Thymus (tissue), 11 donors: Measurements from ENCODE around the gene OR10A3. TPM values are rescaled to one million over a fixed set of nuclear protein-coding genes. Genes with fewer than 3 reads are reported as not detected.

Source experiments
- DNase-seq, 9 donors: peaks; one replicate each; pipeline ENCODE4 v3.0.0-alpha.2; 2013; ENCODE audit warnings: low spot score in 9 of 9, low read depth in 6 of 9, missing footprints in 1 of 9
- H3K27ac ChIP-seq, 2 donors: one replicate each; pipeline ENCODE4 v1.5.1; 2013; ENCODE audit warnings: control low read depth in 1 of 2, low read depth in 1 of 2, low read length in 1 of 2, mild to moderate bottlenecking in 1 of 2, moderate library complexity in 1 of 2
- H3K27me3 ChIP-seq, 2 donors: one replicate each; pipeline ENCODE4 v1.5.1; 2013; ENCODE audit warnings: low read length in 1 of 2; ENCODE audit not compliant: control insufficient read depth in 2 of 2, insufficient read depth in 1 of 2
- H3K36me3 ChIP-seq, 2 donors: one replicate each; pipeline ENCODE4 v1.5.1; 2013; ENCODE audit warnings: low read length in 1 of 2, mild to moderate bottlenecking in 1 of 2, moderate library complexity in 1 of 2; ENCODE audit not compliant: control insufficient read depth in 2 of 2, insufficient read depth in 2 of 2
- H3K4me1 ChIP-seq, 2 donors: one replicate each; pipeline ENCODE4 v1.5.1; 2013; ENCODE audit warnings: low read length in 2 of 2; ENCODE audit not compliant: control insufficient read depth in 2 of 2, insufficient read depth in 2 of 2
- H3K4me3 ChIP-seq, 2 donors: one replicate each; pipeline ENCODE4 v1.5.1; 2013; ENCODE audit warnings: low read length in 2 of 2, control low read depth in 1 of 2, mild to moderate bottlenecking in 1 of 2
- H3K9me3 ChIP-seq, 2 donors: one replicate each; pipeline ENCODE4 v1.5.1; 2013; ENCODE audit warnings: low read length in 1 of 2, mild to moderate bottlenecking in 1 of 2; ENCODE audit not compliant: control insufficient read depth in 2 of 2, insufficient read depth in 1 of 2
- WGBS: extraction: QIAGEN DNeasy Blood & Tissue Kit; methylation state at CpG from one replicate; pipeline ENCODE4 v1.1.7; 2013; 5-methylcytosine and 5-hydroxymethylcytosine counted together
- polyA plus RNA-seq: library from polyadenylated mRNA; stranded (reverse); fragments of 200-250 nt; gene quantifications from one replicate; pipeline ENCODE4 v1.2.3, GENCODE V29; 2013
- total RNA-seq: library from RNA; stranded (reverse); fragments of 120-200 nt; gene quantifications from one replicate; pipeline ENCODE4 v1.2.4, GENCODE V29; 2013
- donor health status: healthy.

Gene OR10A3
- total and polyA plus RNA-seq, 2 donors, result not detected

DNA sequence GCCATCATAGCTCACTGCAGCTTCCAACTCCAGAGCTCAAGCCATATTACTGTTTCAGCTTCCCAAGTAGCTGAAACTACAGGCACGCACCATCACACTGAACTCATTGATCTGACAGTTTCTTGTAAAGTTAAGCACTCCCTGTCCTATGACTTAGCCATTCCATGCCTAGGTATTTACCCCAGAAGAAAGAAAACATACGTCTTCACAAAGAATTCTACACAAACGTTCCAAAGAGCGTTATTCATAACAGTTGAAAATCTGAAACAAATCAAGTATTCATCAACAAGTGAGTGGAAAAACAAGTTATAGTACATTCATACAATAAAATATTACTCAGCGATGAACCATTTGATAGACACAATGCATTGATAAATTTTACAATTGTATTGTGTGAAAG, 31.5 kb upstream of the OR10A3 start:
- no peak overlapping the region for H3K4me3 ChIP-seq
- no peaks in the 10 kb centered on the region for H3K27me3 ChIP-seq
- 96% methylated on average over 5 of the region's 5 CpGs for WGBS
- no peaks in the 10 kb centered on the region for H3K9me3 ChIP-seq
- no peaks in the 10 kb centered on the region for H3K36me3 ChIP-seq
- H3K4me1 ChIP-seq, result no peaks in the 10 kb centered on the region
- DNase-seq, result no peak
- H3K27ac ChIP-seq, result no peak overlapping the region

DNA sequence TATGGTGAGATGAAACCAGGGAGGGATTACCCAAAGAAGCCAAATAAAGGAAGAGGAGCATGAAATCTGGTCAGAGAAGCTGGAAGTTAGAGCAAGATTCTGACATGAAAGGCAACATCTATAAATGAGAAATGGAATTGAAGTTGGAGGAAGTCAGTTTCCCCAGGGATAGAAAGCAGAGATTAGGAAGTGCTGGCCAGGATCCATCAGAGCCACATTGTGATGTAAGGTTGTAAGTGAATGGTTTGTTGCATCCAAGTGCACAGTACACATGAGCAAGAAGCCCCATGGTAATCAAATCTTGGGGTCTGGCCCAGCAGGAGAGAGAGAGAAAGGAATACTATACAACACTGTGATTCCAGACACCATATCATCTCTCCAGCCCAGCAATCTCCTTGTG, 30.3 kb upstream of the OR10A3 start:
- Histone ChIP-seq H3K4me1 (no peaks in the 10 kb centered on the region), H3K36me3 (no peaks in the 10 kb centered on the region), H3K27ac (no peak overlapping the region), H3K27me3 (no peaks in the 10 kb centered on the region), H3K4me3 (no peak overlapping the region), H3K9me3 (no peaks in the 10 kb centered on the region)
- DNase-seq, result no peak

DNA sequence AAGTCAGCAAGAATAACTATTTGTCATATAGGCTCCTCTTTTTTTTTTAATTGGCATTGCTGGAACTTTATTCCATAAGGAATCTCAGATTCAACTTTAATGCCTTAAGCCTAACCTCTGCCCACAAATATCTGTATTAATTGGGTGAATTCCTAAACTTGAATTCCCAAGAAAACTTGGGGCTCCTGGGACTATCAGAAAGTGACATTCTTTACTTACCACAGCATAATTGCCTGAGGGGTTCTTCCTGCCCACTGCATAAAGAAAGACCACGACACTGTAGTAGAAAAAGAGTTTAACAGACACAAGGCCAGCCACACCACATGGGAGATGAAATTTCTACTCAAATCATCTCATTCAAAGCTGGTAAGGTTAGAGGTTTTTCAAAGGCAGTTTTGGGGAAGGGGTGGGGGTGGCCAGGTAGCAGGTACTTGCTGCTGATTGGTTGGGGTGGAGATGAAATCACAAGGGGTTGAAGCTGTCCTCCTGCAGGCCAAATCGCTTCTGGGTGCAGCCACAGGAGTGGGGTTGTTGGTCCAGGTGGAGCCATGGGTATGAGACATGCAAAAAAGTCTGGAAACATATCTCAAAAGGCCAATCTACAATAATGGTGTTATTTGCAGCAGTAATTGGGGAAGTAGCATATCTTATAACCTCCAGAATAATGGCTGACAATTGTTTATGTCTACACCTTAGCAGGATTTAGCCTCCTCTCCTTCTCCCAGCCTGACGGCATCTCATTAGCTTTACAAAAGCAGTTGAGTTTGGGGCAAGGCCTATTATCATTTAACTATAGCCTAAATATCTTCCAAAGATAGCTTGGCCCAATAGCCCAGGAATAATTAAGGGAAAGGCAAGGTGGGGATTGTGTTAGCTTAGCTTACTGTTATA, 28.5 kb upstream of the OR10A3 start:
- DNase-seq, result no peak
- no peak overlapping the region for H3K27ac ChIP-seq
- H3K4me1 ChIP-seq, result no peaks in the 10 kb centered on the region
- WGBS, result 67% methylated on average over 3 of the region's 3 CpGs
- H3K27me3 ChIP-seq, result no peaks in the 10 kb centered on the region
- no peak overlapping the region for H3K4me3 ChIP-seq
- no peaks in the 10 kb centered on the region for H3K9me3 ChIP-seq
- no peaks in the 10 kb centered on the region for H3K36me3 ChIP-seq

DNA sequence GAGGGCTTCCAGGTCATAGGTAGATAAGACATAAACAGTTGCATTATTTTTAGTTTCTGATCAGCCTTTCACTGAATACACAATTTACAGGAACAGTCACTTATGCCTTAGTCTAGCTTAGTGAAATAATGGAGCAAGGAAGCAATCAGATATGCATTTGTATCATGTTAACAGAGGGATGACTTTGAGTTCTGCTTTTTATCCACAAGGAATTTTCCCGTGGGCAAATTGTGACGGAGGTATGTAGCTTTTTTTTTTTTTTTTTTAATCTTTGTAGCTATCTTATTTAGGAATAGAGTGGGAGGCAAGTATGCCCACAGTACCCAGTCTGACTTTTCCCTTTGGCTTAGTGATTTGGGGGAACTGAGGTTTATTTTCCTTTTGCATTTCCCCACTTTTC, 27.2 kb upstream of the OR10A3 start:
- H3K27me3 ChIP-seq, result no peaks in the 10 kb centered on the region
- no peak overlapping the region for H3K27ac ChIP-seq
- H3K36me3 ChIP-seq, result no peaks in the 10 kb centered on the region
- no peaks in the 10 kb centered on the region for H3K4me1 ChIP-seq
- no peak for DNase-seq
- no peaks in the 10 kb centered on the region for H3K9me3 ChIP-seq
- WGBS, result 90% methylated on average over 2 of the region's 2 CpGs
- no peak overlapping the region for H3K4me3 ChIP-seq

DNA sequence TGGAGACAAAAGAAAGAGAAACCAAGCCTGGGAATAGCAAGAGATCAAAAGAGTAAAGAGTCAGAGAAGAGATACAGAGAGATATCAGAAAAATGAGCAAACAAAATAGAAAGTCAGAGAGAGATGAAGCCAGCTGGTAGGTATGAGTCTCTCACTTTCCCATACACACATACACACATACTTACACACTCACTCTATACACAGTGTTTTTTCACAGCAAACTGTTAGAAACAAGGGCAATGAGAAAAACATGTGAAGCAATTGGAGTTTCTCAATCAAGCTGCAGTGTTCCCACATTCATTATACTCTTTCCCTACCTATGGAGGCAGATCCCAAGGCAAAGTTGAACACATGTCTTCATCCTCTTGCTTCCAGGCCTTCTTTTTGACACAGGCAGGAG, 26.3 kb upstream of the OR10A3 start:
- DNase-seq, result no peak
- no peak overlapping the region for H3K27ac ChIP-seq
- no peaks in the 10 kb centered on the region for H3K4me1 ChIP-seq
- H3K36me3 ChIP-seq, result no peaks in the 10 kb centered on the region
- H3K27me3 ChIP-seq, result no peaks in the 10 kb centered on the region
- no peaks in the 10 kb centered on the region for H3K9me3 ChIP-seq
- H3K4me3 ChIP-seq, result no peak overlapping the region

DNA sequence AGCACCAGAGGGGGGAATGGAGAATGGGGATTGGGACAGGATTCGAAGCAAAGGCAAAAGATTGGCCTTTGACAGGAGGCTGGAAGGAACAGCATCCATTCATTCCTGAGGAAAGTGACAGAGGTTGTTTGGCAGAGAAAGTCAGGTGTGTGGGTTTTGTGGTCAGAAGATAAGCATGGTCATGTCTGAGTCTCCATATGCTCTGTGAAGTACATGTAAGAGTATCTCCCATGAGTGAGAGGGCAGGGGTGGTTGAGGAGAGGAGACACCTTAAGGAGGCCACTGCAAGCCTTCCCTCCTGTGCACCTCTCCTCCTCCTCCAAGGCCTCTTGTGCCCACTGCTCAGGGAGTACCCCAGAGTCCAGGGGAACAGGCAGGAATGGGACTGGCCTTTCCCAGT, 25.6 kb upstream of the OR10A3 start:
- H3K4me3 ChIP-seq, result no peak overlapping the region
- WGBS, result 81% methylated on average over 1 of the region's 1 CpG
- no peaks in the 10 kb centered on the region for H3K4me1 ChIP-seq
- DNase-seq, result no peak
- no peaks in the 10 kb centered on the region for H3K9me3 ChIP-seq
- no peaks in the 10 kb centered on the region for H3K27me3 ChIP-seq
- no peak overlapping the region for H3K27ac ChIP-seq
- H3K36me3 ChIP-seq, result no peaks in the 10 kb centered on the region

DNA sequence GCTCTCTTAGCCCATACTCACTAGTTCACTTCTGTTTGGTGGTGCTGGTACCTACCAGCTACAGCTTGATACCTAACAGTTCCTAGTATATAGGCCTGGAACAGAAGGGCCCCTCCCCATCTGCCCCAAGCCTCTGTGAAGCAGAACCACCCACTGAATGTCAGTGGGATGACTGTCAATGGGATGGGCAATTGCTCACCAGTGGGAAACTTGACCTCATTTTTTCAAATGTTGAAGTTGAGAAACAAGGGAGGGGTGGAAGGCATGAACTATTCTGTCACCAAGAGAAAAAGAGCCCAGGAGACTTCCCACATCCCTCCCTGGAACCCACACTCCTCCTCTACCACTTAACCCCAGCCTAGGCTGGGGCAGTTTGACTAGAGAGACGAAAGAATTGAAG, 23.9 kb upstream of the OR10A3 start, which contains the start of gene NLRP10:
TSS of gene NLRP10 (minus strand) at position 62 of the 400 bp plus-strand sequence. CDS start 1,952 bp downstream, outside the sequence.
- Histone ChIP-seq H3K4me3 (no peak within 1 kb of the TSS), H3K9me3 (no peaks in the 10 kb centered on the region), H3K4me1 (no peaks in the 10 kb centered on the region), H3K27ac (no peak within 1 kb of the TSS), H3K36me3 (no peaks in the 10 kb centered on the region), H3K27me3 (no peaks in the 10 kb centered on the region)
- DNase-seq, result no peak
- WGBS, result 90% methylated on average over 1 of the region's 1 CpG

DNA sequence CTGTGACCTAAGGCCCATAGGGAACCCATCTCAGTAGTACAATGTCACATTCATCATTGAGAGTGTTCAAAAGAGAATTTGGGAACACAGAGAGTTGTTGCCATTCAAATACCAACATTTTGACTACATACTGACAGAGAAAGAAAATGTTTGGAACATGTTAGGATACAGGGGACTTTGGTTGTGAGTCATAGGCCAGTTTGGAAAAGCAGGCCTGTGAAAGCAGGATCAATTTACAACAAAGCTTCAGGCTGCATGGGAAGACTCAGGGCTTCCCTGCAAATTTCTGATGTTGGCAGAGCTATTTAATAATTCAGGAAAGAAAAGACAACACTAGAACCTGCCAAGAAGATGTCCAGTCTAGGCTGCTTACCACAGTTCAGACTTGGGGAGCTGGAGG, 23.4 kb upstream of the OR10A3 start:
- H3K4me1 ChIP-seq, result no peaks in the 10 kb centered on the region
- H3K27ac ChIP-seq, result no peak overlapping the region
- no peak for DNase-seq
- no peaks in the 10 kb centered on the region for H3K36me3 ChIP-seq
- no peaks in the 10 kb centered on the region for H3K27me3 ChIP-seq
- H3K4me3 ChIP-seq, result no peak overlapping the region
- H3K9me3 ChIP-seq, result no peaks in the 10 kb centered on the region

DNA sequence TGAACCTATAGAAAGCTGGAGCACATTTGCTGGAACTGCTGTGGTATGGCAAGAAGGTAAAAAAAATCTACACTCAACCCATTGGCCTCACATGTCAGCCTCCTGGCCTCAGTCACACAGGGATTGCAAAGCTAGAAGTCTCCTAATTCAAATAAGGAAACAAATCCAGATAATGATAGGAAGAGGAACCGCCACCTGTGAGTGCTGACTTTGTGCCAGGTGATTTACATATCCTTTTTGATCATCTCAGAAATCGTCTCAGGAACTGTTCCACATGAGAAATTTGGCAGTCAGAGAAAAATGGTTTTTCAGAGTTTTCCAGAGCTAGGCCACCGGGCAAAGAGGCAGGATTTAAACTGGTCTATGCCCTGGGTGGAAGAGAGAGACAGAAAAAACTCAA, 22.8 kb upstream of the OR10A3 start:
- H3K9me3 ChIP-seq, result no peaks in the 10 kb centered on the region
- no peak overlapping the region for H3K27ac ChIP-seq
- no peaks in the 10 kb centered on the region for H3K36me3 ChIP-seq
- H3K27me3 ChIP-seq, result no peaks in the 10 kb centered on the region
- no peaks in the 10 kb centered on the region for H3K4me1 ChIP-seq
- WGBS, result 70% methylated on average over 3 of the region's 3 CpGs
- H3K4me3 ChIP-seq, result no peak overlapping the region
- DNase-seq, result no peak
